Measurements from ENCODE around the gene SLC41A1.
A peak's percentile ranks its signal among the peaks of the same experiment; 100 is the strongest.

The SLC41A1 gene

GRCh38 chr1:205787287-205787916 is 25.6 kb downstream of the SLC41A1 start:
- no peak for DNase-seq (ENCODE audit: low read depth in 2 of 2)

- no peak for DNase-seq (ENCODE audit: low read depth in 2 of 2)
Measured at GRCh38 chr1:205786601-205787000, 26.4 kb downstream of the SLC41A1 start.

GRCh38 chr1:205785446-205785845 is 27.6 kb downstream of the SLC41A1 start:
- no peak for DNase-seq (ENCODE audit: low read depth in 2 of 2)

- DNase-seq (ENCODE audit: low read depth in 2 of 2), result no peak
Measured at GRCh38 chr1:205783904-205784303, 29.1 kb downstream of the SLC41A1 start.

GRCh38 chr1:205783433-205783795 is 29.6 kb downstream of the SLC41A1 start:
- no peak for DNase-seq (ENCODE audit: low read depth in 2 of 2)

GRCh38 chr1:205782627-205783432 is 30.2 kb downstream of the SLC41A1 start:
- DNase-seq (ENCODE audit: low read depth in 2 of 2), result no peak

- no peak for DNase-seq (ENCODE audit: low read depth in 2 of 2)
Measured at GRCh38 chr1:205780335-205780734, 32.7 kb downstream of the SLC41A1 start.

GRCh38 chr1:205777994-205778393 is 35.0 kb downstream of the SLC41A1 start:
- no peak for DNase-seq (ENCODE audit: low read depth in 2 of 2)

- no peak for DNase-seq (ENCODE audit: low read depth in 2 of 2)
Measured at GRCh38 chr1:205775717-205776056, 37.3 kb downstream of the SLC41A1 start.

GRCh38 chr1:205775015-205775716 is 37.8 kb downstream of the SLC41A1 start, which contains the start of gene RAB29:
Gene RAB29, minus strand, starts transcription at chr1:205775482. Its CDS starts 526 bp downstream, at chr1:205774956.
- peak; percentile 66 to 68 for DNase-seq (ENCODE audit: low read depth in 2 of 2)

GRCh38 chr1:205774198-205775014 is 38.6 kb downstream of the SLC41A1 start:
- DNase-seq (ENCODE audit: low read depth in 2 of 2), result peak; percentile 17 to 47

GRCh38 chr1:205772607-205773032 is 40.4 kb downstream of the SLC41A1 start:
- DNase-seq (ENCODE audit: low read depth in 2 of 2), result no peak

- DNase-seq (ENCODE audit: low read depth in 2 of 2), result no peak
Measured at GRCh38 chr1:205770618-205771017, 42.4 kb downstream of the SLC41A1 start.

- no peak for DNase-seq (ENCODE audit: low read depth in 2 of 2)
Measured at GRCh38 chr1:205769641-205770365, 43.2 kb downstream of the SLC41A1 start.

GRCh38 chr1:205767248-205767647 is 45.8 kb downstream of the SLC41A1 start:
- DNase-seq (ENCODE audit: low read depth in 2 of 2), result no peak

- no peak for DNase-seq (ENCODE audit: low read depth in 2 of 2)
Measured at GRCh38 chr1:205766570-205766969, 46.4 kb downstream of the SLC41A1 start.

GRCh38 chr1:205766038-205766437 is 47.0 kb downstream of the SLC41A1 start:
- no peak for DNase-seq (ENCODE audit: low read depth in 2 of 2)

- no peak for DNase-seq (ENCODE audit: low read depth in 2 of 2)
Measured at GRCh38 chr1:205764578-205764977, 48.4 kb downstream of the SLC41A1 start.

- DNase-seq (ENCODE audit: low read depth in 2 of 2), result no peak
Measured at GRCh38 chr1:205763980-205764379, 49.0 kb downstream of the SLC41A1 start.

GRCh38 chr1:205760606-205761005 is 52.4 kb downstream of the SLC41A1 start:
- DNase-seq (ENCODE audit: low read depth in 2 of 2), result no peak

GRCh38 chr1:205756552-205756951 is 56.4 kb downstream of the SLC41A1 start:
- no peak for DNase-seq (ENCODE audit: low read depth in 2 of 2)

All from stimulated activated CD8-positive, alpha-beta memory T cell treated with anti-CD3 and anti-CD28 coated beads, Interleukin-2, amount 100 ng/mL, for 48 hours (primary cell).